ENCODE data around the gene LIN7A. TPM values are rescaled to one million over a fixed set of nuclear protein-coding genes. Genes with fewer than 3 reads are reported as not detected.

Gene LIN7A
- polyA plus RNA-seq, 1 donor from 2014 or later: 31.5 TPM

- no peaks in the 10 kb centered on the region for H3K36me3 ChIP-seq (ENCODE audit: insufficient read depth, low read length)
- no peak overlapping the region for H3K9ac ChIP-seq (ENCODE audit: low read length)
- no peak for TF ChIP-seq RAD21 (conservative IDR thresholded peaks at IDR 0.05)
- TF ChIP-seq TAF1 (IDR thresholded peaks at IDR 0.05; ENCODE audit: low read depth): no peak
- no peak for TF ChIP-seq EZH2 (IDR thresholded peaks at IDR 0.05; ENCODE audit: borderline replicate concordance, insufficient read depth, low read length, poor library complexity, severe bottlenecking)
- no peak for TF ChIP-seq CTCF (IDR thresholded peaks at IDR 0.05; ENCODE audit: poor library complexity, severe bottlenecking)
- TF ChIP-seq EP300 (conservative IDR thresholded peaks at IDR 0.05; ENCODE audit: poor library complexity, severe bottlenecking): no peak
- TF ChIP-seq SMC3 (conservative IDR thresholded peaks at IDR 0.05; ENCODE audit: poor library complexity): no peak
- no peak overlapping the region for H3K4me2 ChIP-seq (ENCODE audit: low read length)
- no peaks in the 10 kb centered on the region for H3F3A ChIP-seq (ENCODE audit: insufficient read depth, low read length, poor library complexity, severe bottlenecking)
- H3K9me2 ChIP-seq (ENCODE audit: insufficient read depth, low read length): no peaks in the 10 kb centered on the region
- no peak overlapping the region for H3K27ac ChIP-seq (ENCODE audit: low read length)
- no peaks in the 10 kb centered on the region for H3K79me2 ChIP-seq (replicated peaks; ENCODE audit: insufficient read depth, low read length)
- H3K9me3 ChIP-seq (ENCODE audit: low read length): no peaks in the 10 kb centered on the region
- no peak overlapping the region for H2AFZ ChIP-seq (ENCODE audit: low read depth, low read length)
- no peaks in the 10 kb centered on the region for H3K27me3 ChIP-seq (ENCODE audit: insufficient read depth, low read depth, low read length)
- no peak overlapping the region for H3K4me3 ChIP-seq (ENCODE audit: low read length)
- no peaks in the 10 kb centered on the region for H4K20me1 ChIP-seq (ENCODE audit: insufficient read depth)
Observed at GRCh38 chr12:80823393-80823792, 114.3 kb downstream of the LIN7A start.

- Histone ChIP-seq H3K9me2 (ENCODE audit: insufficient read depth, low read length) (no peaks in the 10 kb centered on the region), H3K27me3 (ENCODE audit: insufficient read depth, low read depth, low read length) (no peaks in the 10 kb centered on the region), H4K20me1 (ENCODE audit: insufficient read depth) (no peaks in the 10 kb centered on the region), H3K9me3 (ENCODE audit: low read length) (no peaks in the 10 kb centered on the region), H3K4me3 (ENCODE audit: low read length) (no peak overlapping the region), H3K79me2 (replicated peaks; ENCODE audit: insufficient read depth, low read length) (no peaks in the 10 kb centered on the region), H3K27ac (ENCODE audit: low read length) (no peak overlapping the region), H3F3A (ENCODE audit: insufficient read depth, low read length, poor library complexity, severe bottlenecking) (no peaks in the 10 kb centered on the region), H3K9ac (ENCODE audit: low read length) (no peak overlapping the region), H3K4me2 (ENCODE audit: low read length) (no peak overlapping the region), H3K36me3 (ENCODE audit: insufficient read depth, low read length) (peaks cover 3% of the 10 kb centered on the region), H2AFZ (ENCODE audit: low read depth, low read length) (no peak overlapping the region)
- TF ChIP-seq EZH2 (IDR thresholded peaks at IDR 0.05; ENCODE audit: borderline replicate concordance, insufficient read depth, low read length, poor library complexity, severe bottlenecking) (no peak), SMC3 (conservative IDR thresholded peaks at IDR 0.05; ENCODE audit: poor library complexity) (no peak), MXI1 (conservative IDR thresholded peaks at IDR 0.05; ENCODE audit: poor library complexity, severe bottlenecking) (no peak), TAF1 (IDR thresholded peaks at IDR 0.05; ENCODE audit: low read depth) (no peak), EP300 (conservative IDR thresholded peaks at IDR 0.05; ENCODE audit: poor library complexity, severe bottlenecking) (no peak), REST (IDR thresholded peaks at IDR 0.05; ENCODE audit: borderline replicate concordance) (no peak), POLR2AphosphoS5 (IDR thresholded peaks at IDR 0.05) (no peak)
Observed at GRCh38 chr12:80821513-80822000, 116.2 kb downstream of the LIN7A start.

All from neural cell (in vitro differentiated cells).